Cardiac fibroblast (primary cell): ENCODE measurements around the gene CCDC40.

ENCODE experiments used
- DNase-seq, 2 donors: peaks; one replicate each; pipeline versions ENCODE4 v3.0.0 to v3.0.0-alpha.2; 2010; ENCODE audit warnings: low read depth in 2 of 2
- H3K4me3 ChIP-seq, 2 donors: replicated peaks in 1 of 2; 1 replicate in 1 of 2; 2 replicates in 1 of 2; pipeline ENCODE4 v1.5.1; 2011; ENCODE audit warnings: low read depth in 2 of 2, low read length in 2 of 2, mild to moderate bottlenecking in 2 of 2, moderate library complexity in 1 of 2
- CTCF ChIP-seq: IDR thresholded peaks from one replicate; pipeline ENCODE4 v1.5.1; 2011; ENCODE audit warnings: low read depth, mild to moderate bottlenecking, low read length, inconsistent platforms

CCDC40 gene

GRCh38 chr17:80103449-80104085, 67.1 kb downstream of the CCDC40 start:
- no peak for DNase-seq
- TF ChIP-seq CTCF: no peak
- H3K4me3 ChIP-seq: no peak overlapping the region

GRCh38 chr17:80104321-80104955, 68.0 kb downstream of the CCDC40 start:
- TF ChIP-seq CTCF: no peak
- no peak overlapping the region for H3K4me3 ChIP-seq
- DNase-seq: peak; percentile 26 to 60

- H3K4me3 ChIP-seq: no peak overlapping the region
- DNase-seq: no peak
- no peak for TF ChIP-seq CTCF
These were observed 68.5 kb downstream of the CCDC40 start for GRCh38 chr17:80104956-80105375.

GRCh38 chr17:80105762-80106161, 69.3 kb downstream of the CCDC40 start:
- no peak overlapping the region for H3K4me3 ChIP-seq
- peak; percentile 24 to 41 for DNase-seq
- TF ChIP-seq CTCF: no peak

GRCh38 chr17:80106176-80106575, 69.7 kb downstream of the CCDC40 start:
- H3K4me3 ChIP-seq: no peak overlapping the region
- TF ChIP-seq CTCF: no peak
- no peak for DNase-seq

GRCh38 chr17:80106751-80107150, 70.3 kb downstream of the CCDC40 start:
- no peak overlapping the region for H3K4me3 ChIP-seq
- DNase-seq: no peak
- no peak for TF ChIP-seq CTCF
